KBM-7 (cell line): Measurements from ENCODE around the gene TLR9.
"Not testable (repeated sequence)": the region's sequence is repeated elsewhere in the genome, so short reads cannot be mapped to it uniquely, and the experiment has no call there.

ENCODE experiments used
- DNase-seq: peaks from one replicate; pipeline ENCODE4 v3.0.0-alpha.2; 2015
- in situ Hi-C: fragments of 300-500 bp; cut with MboI; formaldehyde crosslinking; loops from 2 replicates; pipeline ENCODE4 v1.14.3; 2020; ENCODE audit warnings: low sequenced_read_pairs, low pct_unique_long_range_greater_than_20kb, mixed read lengths

The TLR9 gene, protein sequence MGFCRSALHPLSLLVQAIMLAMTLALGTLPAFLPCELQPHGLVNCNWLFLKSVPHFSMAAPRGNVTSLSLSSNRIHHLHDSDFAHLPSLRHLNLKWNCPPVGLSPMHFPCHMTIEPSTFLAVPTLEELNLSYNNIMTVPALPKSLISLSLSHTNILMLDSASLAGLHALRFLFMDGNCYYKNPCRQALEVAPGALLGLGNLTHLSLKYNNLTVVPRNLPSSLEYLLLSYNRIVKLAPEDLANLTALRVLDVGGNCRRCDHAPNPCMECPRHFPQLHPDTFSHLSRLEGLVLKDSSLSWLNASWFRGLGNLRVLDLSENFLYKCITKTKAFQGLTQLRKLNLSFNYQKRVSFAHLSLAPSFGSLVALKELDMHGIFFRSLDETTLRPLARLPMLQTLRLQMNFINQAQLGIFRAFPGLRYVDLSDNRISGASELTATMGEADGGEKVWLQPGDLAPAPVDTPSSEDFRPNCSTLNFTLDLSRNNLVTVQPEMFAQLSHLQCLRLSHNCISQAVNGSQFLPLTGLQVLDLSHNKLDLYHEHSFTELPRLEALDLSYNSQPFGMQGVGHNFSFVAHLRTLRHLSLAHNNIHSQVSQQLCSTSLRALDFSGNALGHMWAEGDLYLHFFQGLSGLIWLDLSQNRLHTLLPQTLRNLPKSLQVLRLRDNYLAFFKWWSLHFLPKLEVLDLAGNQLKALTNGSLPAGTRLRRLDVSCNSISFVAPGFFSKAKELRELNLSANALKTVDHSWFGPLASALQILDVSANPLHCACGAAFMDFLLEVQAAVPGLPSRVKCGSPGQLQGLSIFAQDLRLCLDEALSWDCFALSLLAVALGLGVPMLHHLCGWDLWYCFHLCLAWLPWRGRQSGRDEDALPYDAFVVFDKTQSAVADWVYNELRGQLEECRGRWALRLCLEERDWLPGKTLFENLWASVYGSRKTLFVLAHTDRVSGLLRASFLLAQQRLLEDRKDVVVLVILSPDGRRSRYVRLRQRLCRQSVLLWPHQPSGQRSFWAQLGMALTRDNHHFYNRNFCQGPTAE

DNA sequence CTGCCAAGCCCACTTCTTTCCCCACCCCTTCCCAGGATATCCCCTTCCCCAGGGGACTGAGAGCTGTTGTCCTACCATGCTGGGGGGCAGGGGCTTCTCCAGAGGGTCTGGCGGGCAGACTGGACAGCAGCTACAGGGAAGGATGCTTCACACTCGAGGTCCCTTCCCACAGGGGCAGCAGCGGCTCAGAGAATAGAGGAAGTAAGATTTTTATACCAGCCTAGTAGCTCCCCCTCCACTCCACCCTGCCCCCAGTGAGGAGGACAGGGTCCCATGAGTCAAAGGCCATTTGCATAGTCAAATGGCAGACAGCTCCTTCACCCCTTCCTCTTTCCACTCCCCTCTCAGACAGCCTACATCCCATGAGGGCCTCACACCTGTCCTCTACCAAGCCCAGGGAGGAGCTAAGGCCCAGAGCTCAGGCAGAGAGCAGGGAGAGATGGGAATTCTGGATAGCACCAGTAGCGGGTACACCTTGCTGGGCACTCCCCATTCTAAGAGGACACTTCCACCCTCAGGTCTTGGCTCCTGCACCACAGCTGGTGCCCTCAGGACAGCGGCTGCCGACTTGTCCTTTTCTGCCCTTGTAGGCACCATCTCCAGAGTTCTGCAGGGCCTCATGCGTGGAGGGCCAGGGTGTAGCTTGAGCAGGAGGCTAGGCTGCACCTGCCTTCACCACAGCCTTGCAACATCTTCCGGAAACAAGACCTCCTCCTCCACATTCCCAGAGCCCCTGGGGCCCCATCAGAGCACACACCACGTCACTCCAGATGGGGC, at the start of gene TLR9:
TSS of gene TLR9 (minus strand) at position 194 of the 777 bp plus-strand sequence. CDS start at position 78, 116 bp downstream.
- in situ Hi-C loops: no loop called here
- peak; percentile 91 for DNase-seq

DNA sequence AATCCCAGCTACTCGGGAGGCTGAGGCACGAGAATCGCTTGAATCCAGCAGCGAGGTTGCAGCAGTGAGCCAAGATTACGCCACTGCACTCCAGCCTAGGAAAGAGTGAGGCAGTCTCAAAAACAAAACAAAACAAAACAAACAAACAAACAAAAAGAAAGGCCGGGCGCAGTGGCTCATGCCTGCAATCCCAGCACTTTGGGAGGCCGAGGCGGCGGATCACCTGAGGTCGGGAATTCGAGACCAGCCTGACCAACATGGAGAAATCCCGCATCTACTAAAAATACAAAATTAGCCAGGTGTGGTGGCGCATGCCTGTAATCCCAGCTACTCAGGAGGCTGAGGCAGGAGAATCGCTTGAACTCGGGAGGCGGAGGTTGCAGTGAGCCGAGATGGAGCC, 49.3 kb upstream of the TLR9 start:
- in situ Hi-C loops: not testable (repeated sequence)

DNA sequence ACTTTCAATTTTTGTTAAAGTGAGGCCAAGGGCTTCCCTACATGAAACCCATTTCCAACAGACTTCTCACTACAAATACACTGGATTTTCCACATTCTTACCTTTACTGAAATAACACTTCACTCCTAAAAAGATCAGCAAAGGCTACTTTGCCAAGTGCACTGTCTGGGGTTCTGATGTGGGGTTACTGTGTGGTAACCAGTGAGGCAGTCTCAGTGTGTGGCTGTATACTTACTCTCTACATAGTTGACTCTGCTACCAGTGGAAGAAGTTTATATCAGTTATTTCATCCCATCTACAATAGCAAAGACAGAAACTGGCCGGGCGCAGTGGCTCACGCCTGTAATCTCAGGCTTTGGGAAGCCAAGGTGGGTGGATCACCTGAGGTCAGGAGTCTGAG, 47.4 kb upstream of the TLR9 start:
- no peak for DNase-seq
- in situ Hi-C loops: no loop called here

More for the DNA sequence above, 49.3 kb upstream of the TLR9 start:
- DNase-seq: not testable (repeated sequence)

GRCh38 chr3:52272172-52272571, 46.7 kb upstream of the TLR9 start:
- in situ Hi-C loops, DNase-seq: not testable (repeated sequence)

GRCh38 chr3:52270252-52270754, 44.9 kb upstream of the TLR9 start:
- peak; percentile 57 for DNase-seq
- in situ Hi-C loops: no loop called here

DNA sequence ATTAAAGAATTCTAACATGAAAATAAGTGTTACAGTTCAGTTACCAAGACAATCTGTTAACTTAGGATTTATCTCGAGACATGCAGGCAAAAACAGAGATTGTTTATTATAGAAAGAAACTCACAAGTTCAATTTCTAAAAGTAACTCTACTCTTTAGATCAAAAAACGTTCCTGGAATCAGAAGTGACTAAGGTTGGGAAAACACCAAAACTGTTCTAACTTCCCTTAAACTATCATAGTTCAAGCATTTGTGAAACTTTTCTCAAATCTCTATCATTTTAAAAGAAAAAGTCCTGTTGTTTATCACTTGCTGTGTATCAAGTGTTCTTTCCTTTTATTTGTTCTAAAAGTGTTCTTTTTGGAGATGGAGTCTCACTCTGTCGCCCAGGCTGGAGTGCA, 44.3 kb upstream of the TLR9 start:
- no peak for DNase-seq
- in situ Hi-C loops: no loop called here

DNA sequence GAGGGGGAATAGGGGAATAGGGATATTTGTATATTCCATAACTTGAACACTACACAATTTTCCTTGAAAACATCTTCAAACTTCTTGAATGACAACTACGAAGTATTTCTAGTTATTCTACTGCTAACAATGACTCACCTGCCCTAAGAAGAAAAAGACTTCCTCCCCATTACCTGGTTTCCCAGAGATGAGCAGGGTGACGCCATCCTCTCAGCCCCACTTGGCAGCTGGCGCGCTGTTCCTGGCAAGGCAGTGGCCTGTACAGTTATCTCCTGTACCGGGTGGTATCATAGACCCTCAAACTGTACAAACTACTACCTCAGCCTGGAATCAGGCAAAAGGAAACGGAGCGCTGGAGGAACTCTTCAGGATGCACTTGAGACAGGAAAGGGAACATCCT, 42.6 kb upstream of the TLR9 start:
- no peak for DNase-seq
- in situ Hi-C loops: no loop called here

GRCh38 chr3:52265387-52265786, 39.9 kb upstream of the TLR9 start:
- DNase-seq: no peak
- in situ Hi-C loops: no loop called here

GRCh38 chr3:52262447-52262846, 37.0 kb upstream of the TLR9 start:
- DNase-seq: no peak
- in situ Hi-C loops: no loop called here

- in situ Hi-C loops: no loop called here
These were observed 34.0 kb upstream of the TLR9 start for GRCh38 chr3:52259448-52259847.

GRCh38 chr3:52259035-52259434, 33.6 kb upstream of the TLR9 start:
- in situ Hi-C loops: no loop called here
- DNase-seq: no peak

More at GRCh38 chr3:52259448-52259847, 34.0 kb upstream of the TLR9 start:
- DNase-seq: no peak

- DNase-seq: no peak
- in situ Hi-C loops: no loop called here
These were observed 32.5 kb upstream of the TLR9 start for GRCh38 chr3:52257911-52258310.

- in situ Hi-C loops: no loop called here
- no peak for DNase-seq
These were observed 31.2 kb upstream of the TLR9 start for GRCh38 chr3:52256622-52257021.

GRCh38 chr3:52256159-52256558, 30.7 kb upstream of the TLR9 start:
- in situ Hi-C loops: no loop called here

GRCh38 chr3:52254608-52255007, 29.2 kb upstream of the TLR9 start:
- in situ Hi-C loops: no loop called here
- no peak for DNase-seq

More at GRCh38 chr3:52256159-52256558, 30.7 kb upstream of the TLR9 start:
- no peak for DNase-seq

- in situ Hi-C loops: no loop called here
- DNase-seq: peak; percentile 99
These were observed 28.2 kb upstream of the TLR9 start for GRCh38 chr3:52253314-52254304.

- in situ Hi-C loops: no loop called here
These were observed 24.7 kb upstream of the TLR9 start for GRCh38 chr3:52250122-52250521.

DNA sequence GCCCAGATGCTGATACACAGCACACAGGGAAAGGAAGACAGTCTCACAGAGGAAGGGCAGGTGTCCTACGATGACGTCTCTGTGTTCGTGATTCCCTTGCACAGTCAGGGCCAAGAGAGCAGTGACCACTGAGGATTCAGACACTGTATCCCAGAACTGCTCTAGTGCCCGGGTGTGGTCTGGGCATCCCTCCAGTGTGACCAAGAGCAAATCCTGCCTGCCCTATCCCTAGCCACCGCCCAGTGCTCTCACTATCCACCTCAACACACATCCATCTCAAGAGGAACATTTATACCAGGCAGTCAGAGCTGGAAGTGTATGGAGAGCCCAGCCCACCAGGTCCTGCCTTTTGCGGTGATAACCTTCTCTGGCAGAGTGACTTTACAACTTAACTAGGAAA, 24.2 kb upstream of the TLR9 start:
- in situ Hi-C loops: no loop called here

More at GRCh38 chr3:52250122-52250521, 24.7 kb upstream of the TLR9 start:
- no peak for DNase-seq

More for the DNA sequence above, 24.2 kb upstream of the TLR9 start:
- DNase-seq: no peak
